ENCODE data around the gene IMP3. TPM values are rescaled to one million over a fixed set of nuclear protein-coding genes. Genes with fewer than 3 reads are reported as not detected.

IMP3 gene
- total and polyA plus RNA-seq, 9 of the 15 experiments (the other 6 are each of a cell fraction or from before 2014, with no cell fraction given) = 14.5 to 160 (median 74.4) TPM

GRCh38 chr15:75639709-75640482 is at the start of gene IMP3 (continued):
- TF ChIP-seq ZNF407 (IDR thresholded peaks at IDR 0.05; ENCODE audit: low read depth) = no peak
- peak; percentile 52; the same call in 1 of the 2 replicates for TF ChIP-seq GTF2E2 (tag; IDR thresholded peaks at IDR 0.05)
- no peak for TF ChIP-seq SNRNP70 (optimal IDR thresholded peaks at IDR 0.05; ENCODE audit: low read depth, low read length)
- no peak for TF ChIP-seq RFX7 (CRISPR knock-in tag; IDR thresholded peaks at IDR 0.05)
- TF ChIP-seq IFI16 (CRISPR knock-in tag; IDR thresholded peaks at IDR 0.05) = no peak
- peak; percentile 56; the same call in 1 of the 2 replicates for TF ChIP-seq KLF13 (tag; IDR thresholded peaks at IDR 0.05; ENCODE audit: borderline replicate concordance, low read depth)
- TF ChIP-seq PHF21A (IDR thresholded peaks at IDR 0.05; ENCODE audit: borderline replicate concordance, low read depth) = 0 out of 2 replicates have a peak, but pooled peaks have one; percentile 22
- TF ChIP-seq EP400 (IDR thresholded peaks at IDR 0.05) = peak; percentile 95; the same call in 1 of the 2 replicates
- TF ChIP-seq CREB1 (IDR thresholded peaks at IDR 0.05) = peak; percentile 41; the same call in 1 of the 2 replicates
- peak; percentile 34; the same call in 1 of the 2 replicates for TF ChIP-seq CREB1 (CRISPR knock-in tag; IDR thresholded peaks at IDR 0.05)
- peak; percentile 47 to 65; a peak in 3 of 4 replicates for TF ChIP-seq NONO (IDR thresholded peaks at IDR 0.05; ENCODE audit: low read depth in 2 of 2, low read length in 1 of 2)
